Stimulated activated CD4-positive, alpha-beta T cell treated with anti-CD3 and anti-CD28 coated beads, TNF-alpha, amount 100 ng/mL, for 24 hours (primary cell): ENCODE data around the gene RCAN1.
"Not testable (repeated sequence)": the region's sequence is repeated elsewhere in the genome, so short reads cannot be mapped to it uniquely, and the experiment has no call there.

Experiments
- DNase-seq, 3 experiments: peaks; one replicate each; pipeline ENCODE4 v3.0.0-alpha.2; 2020; ENCODE audit warnings: low read depth in 3 of 3

Gene RCAN1

GRCh38 chr21:34568801-34569200 lies 46.1 kb downstream of the RCAN1 start:
- not testable (repeated sequence) for DNase-seq

DNA sequence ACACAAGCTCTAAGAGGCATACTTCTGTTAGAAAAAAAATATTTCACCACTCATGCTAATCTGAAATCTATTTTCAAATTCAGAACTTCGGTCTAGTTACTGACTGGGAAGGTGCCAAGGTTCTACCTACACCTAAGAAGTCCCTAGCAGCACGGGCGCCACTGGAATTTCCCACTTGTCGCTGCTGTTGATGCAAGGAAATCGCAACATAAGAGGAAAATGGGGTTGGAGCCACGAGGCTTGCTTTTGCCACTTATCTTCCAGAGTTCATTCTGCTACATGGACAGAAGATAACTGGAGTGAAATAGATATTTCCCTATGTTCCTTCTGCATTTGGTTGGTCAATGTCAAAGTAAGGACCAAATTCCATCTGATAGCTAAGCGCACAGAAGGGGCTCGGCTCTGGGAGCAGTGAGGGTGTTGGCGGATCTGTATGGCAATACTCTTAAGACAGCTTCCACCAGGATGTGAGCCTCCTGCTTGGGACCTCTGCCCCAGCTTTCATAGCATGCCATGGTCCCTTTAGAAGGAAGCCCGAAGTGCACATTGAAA lies 47.2 kb downstream of the RCAN1 start:
- no peak for DNase-seq

- DNase-seq = no peak
Measured at GRCh38 chr21:34565238-34565637, 49.7 kb downstream of the RCAN1 start.

DNA sequence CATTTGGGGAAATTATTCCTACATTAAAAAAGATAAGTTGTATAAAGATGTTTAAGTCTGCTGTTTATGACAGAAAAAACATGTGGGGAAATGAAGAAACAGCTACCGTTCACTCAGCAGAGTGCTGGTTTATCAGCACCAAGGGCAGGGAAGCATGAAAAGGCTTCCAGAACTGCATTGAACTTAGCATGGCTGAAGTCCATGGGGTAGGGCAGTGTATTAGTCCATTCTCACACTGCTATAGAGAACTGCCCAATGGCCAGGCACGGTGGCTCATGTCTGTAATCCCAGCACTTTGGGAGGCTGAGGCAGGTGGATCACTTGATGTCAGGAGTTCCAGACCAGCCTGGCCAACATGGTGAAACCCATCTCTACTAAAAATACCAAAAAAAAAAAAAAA lies 51.5 kb downstream of the RCAN1 start:
- not testable (repeated sequence) for DNase-seq

- no peak for DNase-seq
Measured at GRCh38 chr21:34561806-34562205, 53.1 kb downstream of the RCAN1 start.

DNA sequence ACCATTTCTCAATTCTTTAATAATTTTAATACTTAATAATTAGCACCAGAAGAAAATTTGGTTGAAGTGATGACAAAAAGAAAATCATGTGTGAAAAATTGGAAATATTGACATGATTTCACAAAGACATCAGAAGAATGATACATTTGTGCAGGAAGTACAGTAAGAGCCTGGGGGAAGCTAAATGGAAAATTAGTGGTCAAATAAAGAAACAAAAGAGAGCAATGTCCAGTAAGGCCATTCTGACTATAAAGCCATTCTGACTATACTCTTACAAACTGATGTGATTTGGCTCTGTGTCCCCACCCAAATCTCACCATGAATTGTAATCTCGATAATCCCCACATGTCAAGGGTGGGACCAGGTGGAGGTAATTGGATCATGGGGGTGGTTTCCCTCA lies 54.3 kb downstream of the RCAN1 start:
- no peak for DNase-seq

GRCh38 chr21:34560021-34560420 lies 54.9 kb downstream of the RCAN1 start:
- DNase-seq = no peak

GRCh38 chr21:34559089-34559631 lies 55.8 kb downstream of the RCAN1 start:
- no peak for DNase-seq

DNA sequence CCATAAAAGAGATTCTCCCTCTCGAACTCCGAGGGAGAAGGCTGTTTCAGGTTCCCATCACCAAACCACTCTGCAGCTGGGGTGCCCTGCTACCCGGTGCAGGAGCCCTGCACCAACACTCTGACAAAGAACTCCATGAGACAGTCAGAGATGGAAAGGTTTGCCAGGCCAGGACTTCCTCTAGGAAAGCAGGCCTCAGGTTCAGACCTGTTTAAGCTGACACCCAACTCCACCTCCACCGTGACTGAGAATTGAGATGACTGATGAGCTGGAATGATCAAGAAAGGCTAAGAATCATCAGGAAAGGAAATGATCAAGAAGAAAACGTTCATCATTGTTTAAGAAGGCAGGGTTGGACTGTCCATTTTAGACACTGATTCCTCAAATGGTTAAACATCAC lies 56.7 kb downstream of the RCAN1 start:
- DNase-seq = no peak

DNA sequence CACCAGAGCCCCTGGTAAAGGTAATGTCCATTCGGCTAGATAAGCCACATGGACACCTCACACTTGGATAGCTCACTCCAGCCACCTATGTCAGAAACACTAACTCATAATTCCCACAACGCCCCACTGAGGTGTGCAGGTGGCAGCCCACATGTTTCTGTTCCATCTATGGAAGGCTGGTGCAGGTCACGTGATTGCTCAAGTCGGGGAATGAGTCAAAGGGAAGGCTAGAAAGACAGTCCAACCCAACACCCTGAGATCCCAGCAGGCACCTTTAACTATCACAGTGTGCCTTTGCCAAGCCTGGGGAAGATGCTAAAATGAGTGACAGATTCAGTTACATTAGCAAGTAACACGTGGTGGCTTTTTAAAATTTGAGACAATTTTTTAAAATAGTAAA lies 57.7 kb downstream of the RCAN1 start:
- DNase-seq = no peak

GRCh38 chr21:34554670-34555069 lies 60.2 kb downstream of the RCAN1 start:
- not testable (repeated sequence) for DNase-seq

- no peak for DNase-seq
Measured at GRCh38 chr21:34554227-34554626, 60.7 kb downstream of the RCAN1 start.

DNA sequence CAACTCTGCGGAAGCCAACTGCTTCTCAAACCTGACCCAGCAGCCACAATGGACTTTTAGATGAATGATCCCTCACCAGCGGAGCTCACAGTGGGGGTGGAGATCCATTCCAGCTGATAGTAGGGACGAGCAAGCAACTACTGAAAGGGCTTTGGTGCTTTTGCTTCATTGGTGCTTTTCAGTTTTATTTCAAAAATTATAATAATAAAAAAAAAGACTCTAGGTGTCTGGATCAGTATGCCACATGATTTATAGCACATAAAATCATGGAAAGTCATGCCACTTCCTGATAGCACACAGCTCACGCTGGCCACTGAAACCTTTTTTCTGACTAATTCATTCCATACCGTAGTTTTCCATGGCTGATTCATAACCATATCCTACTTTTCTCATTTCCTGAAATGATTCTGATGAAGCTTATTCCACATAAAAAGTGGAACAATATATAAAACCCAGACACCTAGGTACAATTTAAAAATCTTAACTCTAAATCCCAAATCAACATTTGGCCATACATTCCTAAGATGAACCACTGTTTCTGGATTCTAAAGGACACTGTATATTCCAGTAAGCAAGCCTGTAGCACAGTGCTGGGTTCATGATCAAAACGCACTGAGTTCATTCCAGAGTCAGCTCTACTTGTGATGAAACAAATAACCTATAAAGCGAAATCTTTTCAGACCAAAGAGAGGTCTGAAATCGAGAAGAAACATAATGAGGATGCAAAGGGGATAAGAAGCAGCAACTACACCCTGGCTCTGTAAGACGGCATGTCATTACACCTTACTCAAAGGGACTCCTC lies 61.6 kb downstream of the RCAN1 start:
- no peak for DNase-seq

DNA sequence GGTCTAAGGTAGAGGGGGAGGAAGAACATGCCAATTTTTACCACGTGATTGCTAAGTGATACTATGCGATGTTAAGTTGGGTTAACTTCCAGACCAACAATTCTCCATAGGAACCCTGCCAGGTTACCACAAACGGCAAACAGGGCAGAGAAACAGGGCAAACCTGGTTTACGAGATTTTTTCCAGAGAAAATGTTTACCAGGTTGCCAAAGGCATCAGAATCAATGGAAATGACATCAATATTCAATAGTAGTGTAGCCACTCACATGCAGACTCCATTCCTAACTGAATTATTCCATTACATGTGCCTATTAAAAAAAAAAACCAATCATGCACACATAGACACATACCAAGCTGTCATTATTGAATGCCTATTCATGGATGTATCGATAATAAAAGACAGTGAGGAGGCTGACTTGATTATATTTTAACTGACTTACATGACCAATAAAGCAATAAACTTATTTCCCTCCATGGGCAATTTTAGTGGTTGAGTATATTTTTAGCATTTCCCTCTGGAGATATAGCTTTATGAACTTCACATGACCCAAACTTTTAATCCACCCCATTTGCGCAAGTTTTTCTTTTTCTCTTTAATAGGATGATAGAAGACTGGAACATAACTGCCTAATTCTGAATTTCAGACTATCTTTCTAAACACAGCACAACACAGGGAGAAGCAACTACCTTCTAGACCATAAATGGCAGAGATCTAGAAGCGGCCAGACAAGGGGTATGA lies 62.4 kb downstream of the RCAN1 start:
- DNase-seq = no peak

- DNase-seq = no peak
Measured at GRCh38 chr21:34550182-34550799, 64.6 kb downstream of the RCAN1 start.

GRCh38 chr21:34548781-34549376 lies 66.0 kb downstream of the RCAN1 start:
- DNase-seq = no peak

- no peak for DNase-seq
Measured at GRCh38 chr21:34546542-34546941, 68.4 kb downstream of the RCAN1 start.

- DNase-seq = no peak
Measured at GRCh38 chr21:34545079-34545884, 69.6 kb downstream of the RCAN1 start.

DNA sequence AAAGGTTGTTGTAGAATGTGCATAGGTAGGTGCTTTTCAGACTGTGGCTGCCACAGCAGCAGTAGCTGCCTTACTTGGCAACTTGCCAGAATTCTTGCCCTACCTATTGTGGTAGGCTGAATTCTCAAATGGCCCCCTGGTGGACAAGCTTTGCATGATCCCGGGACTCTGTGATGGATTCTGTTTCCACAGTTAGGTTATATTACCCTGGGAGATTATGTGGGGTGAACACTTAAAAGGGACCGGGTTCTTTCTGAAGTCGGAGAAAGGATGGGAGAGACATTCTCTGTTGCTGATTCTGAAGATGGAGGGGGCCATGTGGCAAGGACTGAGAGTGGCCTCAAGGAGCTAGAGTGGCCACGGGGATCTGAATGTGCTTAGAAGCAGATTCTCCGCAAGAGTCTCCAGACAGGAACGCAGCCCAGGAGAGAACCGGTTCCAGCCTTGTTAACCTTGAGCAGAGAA lies 70.8 kb downstream of the RCAN1 start:
- peak in 2 of 3 experiments; percentile 20 to 41 for DNase-seq

DNA sequence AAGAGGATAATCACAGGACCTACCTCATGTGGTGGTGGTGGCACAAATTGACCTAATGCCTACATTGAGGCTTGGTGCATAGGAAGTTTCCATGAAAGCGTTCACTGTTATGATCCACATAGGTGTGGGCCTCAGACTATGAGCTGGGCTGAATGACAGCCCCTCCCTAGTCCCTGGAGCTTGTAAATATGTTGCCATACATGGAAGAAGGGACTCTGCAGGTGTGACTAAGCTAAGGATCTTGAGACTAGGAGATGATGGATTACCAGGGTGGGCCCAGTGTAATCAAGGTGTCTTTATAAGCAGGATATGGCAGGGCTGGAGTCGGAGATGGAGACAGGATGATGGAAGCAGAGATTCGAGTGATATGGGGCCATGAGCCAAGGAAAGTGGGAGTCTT lies 71.9 kb downstream of the RCAN1 start:
- no peak for DNase-seq

DNA sequence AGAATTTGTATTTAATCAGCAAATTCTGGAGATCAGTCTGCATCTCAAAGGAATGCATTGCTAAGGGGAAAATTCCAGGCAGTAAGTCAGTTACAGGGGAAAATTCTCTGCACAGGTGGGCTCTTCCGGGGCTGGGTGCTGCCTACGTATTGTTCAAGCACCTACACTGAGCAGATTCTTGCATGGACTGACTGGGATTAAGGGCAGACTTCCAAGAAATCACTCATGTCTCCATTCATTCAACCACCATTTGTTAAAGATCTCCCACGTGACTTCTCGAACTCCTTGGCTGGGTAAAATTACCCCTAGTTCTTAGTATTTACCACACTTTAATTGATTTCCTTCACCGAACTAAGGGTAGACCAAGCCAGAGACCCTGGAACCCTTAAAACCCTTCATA lies 74.7 kb downstream of the RCAN1 start:
- no peak for DNase-seq
